Activated naive CD4-positive, alpha-beta T cell treated with Interleukin-2 at 50 U/mL for 16 hours (primary cell): ENCODE data around the gene HAND1.

Experiments used
- DNase-seq: peaks from one replicate; pipeline ENCODE4 v3.0.0-alpha.2; 2020

The HAND1 gene

GRCh38 chr5:154505567-154505966, 27.5 kb upstream of the HAND1 start:
- DNase-seq, result no peak

GRCh38 chr5:154503698-154504039, 25.6 kb upstream of the HAND1 start:
- DNase-seq, result no peak

GRCh38 chr5:154502180-154502579, 24.2 kb upstream of the HAND1 start:
- DNase-seq, result no peak

GRCh38 chr5:154501566-154501965, 23.5 kb upstream of the HAND1 start:
- DNase-seq, result no peak

- no peak for DNase-seq
These were observed 21.0 kb upstream of the HAND1 start for GRCh38 chr5:154498994-154499393.

- DNase-seq, result no peak
These were observed 20.6 kb upstream of the HAND1 start for GRCh38 chr5:154498591-154498990.

GRCh38 chr5:154494036-154494435, 16.0 kb upstream of the HAND1 start:
- DNase-seq, result no peak

- DNase-seq, result no peak
These were observed 15.2 kb upstream of the HAND1 start for GRCh38 chr5:154493274-154493673.

GRCh38 chr5:154491941-154492340, 13.9 kb upstream of the HAND1 start:
- DNase-seq, result no peak

- peak; percentile 57 for DNase-seq
These were observed 9.5 kb upstream of the HAND1 start for GRCh38 chr5:154487541-154487940.

GRCh38 chr5:154486427-154486866, 8.4 kb upstream of the HAND1 start:
- no peak for DNase-seq

- DNase-seq, result no peak
These were observed 7.9 kb upstream of the HAND1 start for GRCh38 chr5:154485850-154486426.

- DNase-seq, result no peak
These were observed 7.1 kb upstream of the HAND1 start for GRCh38 chr5:154485096-154485491.

- no peak for DNase-seq
These were observed 6.5 kb upstream of the HAND1 start for GRCh38 chr5:154484393-154485095.

GRCh38 chr5:154483654-154484392, 5.8 kb upstream of the HAND1 start:
- DNase-seq, result no peak

GRCh38 chr5:154482528-154483449, 4.8 kb upstream of the HAND1 start:
- DNase-seq, result no peak

GRCh38 chr5:154481584-154482381, 3.8 kb upstream of the HAND1 start:
- no peak for DNase-seq

- DNase-seq, result no peak
These were observed 2.8 kb upstream of the HAND1 start for GRCh38 chr5:154480847-154481246.

- no peak for DNase-seq
These were observed 2.1 kb upstream of the HAND1 start for GRCh38 chr5:154479944-154480750.

- DNase-seq, result no peak
These were observed 1.3 kb upstream of the HAND1 start for GRCh38 chr5:154479160-154479943.

GRCh38 chr5:154478752-154479159, 729 bp upstream of the HAND1 start:
- no peak for DNase-seq
